HG03280 (cell line): ENCODE measurements around the gene STARD3.
"Not testable (repeated sequence)": the region's sequence is repeated elsewhere in the genome, so short reads cannot be mapped to it uniquely, and the experiment has no call there.

Experiments used
- ATAC-seq: cut with Tn5 transposase; IDR thresholded peaks from one replicate; pipeline ENCODE4 v1.9.1; 2021; ENCODE audit warnings: mild to moderate bottlenecking, moderate library complexity; ENCODE audit not compliant: unreplicated experiment

STARD3 gene

DNA sequence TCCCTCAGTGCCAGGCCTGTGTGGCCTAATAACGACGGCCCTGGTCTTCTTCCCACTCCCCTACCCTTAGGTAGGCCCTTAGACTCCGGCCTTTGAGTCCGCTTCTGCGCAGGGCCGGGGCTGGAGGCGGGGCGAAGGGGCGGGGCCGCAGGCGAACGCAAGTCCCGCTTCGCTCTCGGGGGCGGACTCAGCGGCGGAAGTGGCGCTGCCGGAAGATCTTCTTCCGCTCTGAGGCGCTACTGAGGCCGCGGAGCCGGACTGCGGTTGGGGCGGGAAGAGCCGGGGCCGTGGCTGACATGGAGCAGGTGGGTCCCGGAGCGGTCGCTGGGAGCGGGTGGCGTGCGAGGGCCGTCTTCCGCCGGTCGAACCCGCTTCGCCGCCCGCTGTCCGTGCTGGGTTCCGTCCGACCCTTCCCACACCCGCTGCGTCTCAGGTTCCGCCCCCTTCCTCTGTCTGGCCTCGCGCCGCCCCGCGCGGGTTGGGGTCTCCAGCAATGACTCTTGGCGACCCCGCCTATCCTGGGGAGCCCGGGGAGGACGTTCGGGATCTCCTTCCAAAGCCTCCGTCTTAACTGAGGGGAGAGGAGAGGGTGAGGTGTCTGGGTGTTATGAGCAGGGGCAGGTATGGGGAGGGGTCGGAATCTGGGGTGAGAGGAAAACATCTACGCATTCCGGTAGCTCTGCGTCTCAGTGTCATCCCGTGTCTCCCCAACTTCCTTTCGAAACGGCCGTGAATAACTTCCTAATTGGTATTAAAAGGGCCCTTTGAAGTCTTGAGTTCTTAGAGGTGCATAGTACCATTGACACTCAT lies at the start of gene STARD3:
STARD3 (plus strand) TSS at position 218 of the 810 bp plus-strand sequence. CDS start 16,388 bp downstream, outside the sequence.
- peak; percentile 85 for ATAC-seq

GRCh38 chr17:39590180-39590579 lies 46.8 kb upstream of the STARD3 start:
- ATAC-seq, result not testable (repeated sequence)

DNA sequence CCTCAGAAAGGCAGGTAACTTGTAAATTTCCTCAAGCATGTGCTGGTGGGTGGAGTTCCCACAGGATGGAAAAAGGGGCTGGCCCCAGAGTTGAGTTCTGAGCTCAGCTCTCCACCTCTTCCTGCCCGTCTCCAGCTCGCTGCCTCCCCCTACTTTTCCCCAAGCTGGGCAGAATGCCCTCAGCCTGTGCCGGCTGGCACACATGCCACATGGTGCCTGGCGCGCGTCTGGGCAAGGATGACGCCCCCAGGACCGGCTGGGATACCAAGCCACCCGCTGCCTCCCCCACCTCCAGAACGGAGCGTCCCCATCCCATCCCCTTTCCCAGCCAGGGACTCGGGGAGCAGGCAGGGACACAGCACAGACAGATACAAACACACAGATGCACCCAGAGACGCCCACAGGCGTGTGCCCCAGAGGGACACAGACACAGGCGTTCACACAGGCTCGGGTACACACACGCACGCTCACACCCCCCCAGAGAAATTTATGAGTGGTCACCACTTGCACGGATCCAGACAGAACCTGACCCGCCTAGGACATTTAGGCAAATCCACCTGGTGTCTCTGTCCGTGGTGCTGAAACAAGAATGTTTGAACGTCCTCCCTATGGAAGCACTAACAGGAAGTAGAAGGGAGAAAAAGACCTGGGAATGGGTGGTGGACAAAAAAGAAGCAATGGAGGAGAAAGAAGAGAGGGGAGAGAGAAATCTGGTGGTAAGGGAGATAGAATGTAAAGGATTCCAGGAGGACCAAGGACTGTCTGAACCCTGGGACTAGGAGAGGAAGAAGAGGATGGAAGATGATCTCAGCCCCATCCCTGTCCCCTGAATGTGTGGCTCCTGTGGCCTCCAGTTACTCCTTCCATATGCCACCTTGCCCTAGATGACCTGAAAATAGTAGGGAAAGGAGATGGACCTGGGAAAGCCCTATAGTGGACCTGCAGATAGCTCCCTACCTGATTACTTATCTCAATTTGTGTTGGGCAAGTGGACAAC lies 44.7 kb upstream of the STARD3 start:
- no peak for ATAC-seq

DNA sequence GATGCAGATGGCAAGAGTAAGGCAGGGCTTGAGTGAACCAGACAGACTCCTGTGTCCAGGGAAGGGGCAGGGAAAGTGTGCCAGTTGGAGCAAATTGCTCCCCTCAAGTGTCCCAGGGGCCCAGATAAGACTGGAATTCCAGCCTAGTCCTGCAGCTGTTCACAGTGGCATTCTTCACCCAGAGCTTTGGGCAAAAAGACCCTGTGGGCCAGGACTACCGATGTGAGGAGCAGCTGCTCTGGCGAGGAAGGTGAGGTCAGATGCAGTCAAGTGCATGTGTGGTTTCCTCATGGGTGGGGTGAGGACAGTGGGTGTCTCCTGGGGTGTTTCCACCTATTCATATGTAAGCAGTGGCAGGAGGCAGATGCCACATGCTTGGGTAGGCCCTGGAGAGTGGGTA lies 43.6 kb upstream of the STARD3 start:
- ATAC-seq, result no peak

DNA sequence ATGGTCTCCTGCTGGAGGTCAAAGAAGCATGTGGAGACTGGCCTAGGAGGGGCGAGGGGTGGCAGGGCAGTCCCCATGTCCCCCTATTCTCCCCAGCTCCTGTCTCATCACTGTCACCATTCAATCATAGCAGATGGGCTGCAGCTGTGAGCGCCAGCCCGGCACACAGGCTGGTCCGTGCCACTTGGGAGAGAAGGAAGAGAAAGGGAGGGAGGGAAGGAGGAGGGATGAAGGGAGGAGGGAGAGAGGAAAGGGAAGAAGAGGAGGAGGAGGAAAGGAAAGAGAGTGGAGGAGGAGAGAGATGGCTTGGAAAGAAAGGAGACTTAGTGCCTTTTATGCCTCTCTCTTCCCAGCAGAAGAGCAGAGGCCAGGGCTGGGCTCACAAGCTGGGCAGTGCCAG lies 41.6 kb upstream of the STARD3 start:
- ATAC-seq, result no peak

DNA sequence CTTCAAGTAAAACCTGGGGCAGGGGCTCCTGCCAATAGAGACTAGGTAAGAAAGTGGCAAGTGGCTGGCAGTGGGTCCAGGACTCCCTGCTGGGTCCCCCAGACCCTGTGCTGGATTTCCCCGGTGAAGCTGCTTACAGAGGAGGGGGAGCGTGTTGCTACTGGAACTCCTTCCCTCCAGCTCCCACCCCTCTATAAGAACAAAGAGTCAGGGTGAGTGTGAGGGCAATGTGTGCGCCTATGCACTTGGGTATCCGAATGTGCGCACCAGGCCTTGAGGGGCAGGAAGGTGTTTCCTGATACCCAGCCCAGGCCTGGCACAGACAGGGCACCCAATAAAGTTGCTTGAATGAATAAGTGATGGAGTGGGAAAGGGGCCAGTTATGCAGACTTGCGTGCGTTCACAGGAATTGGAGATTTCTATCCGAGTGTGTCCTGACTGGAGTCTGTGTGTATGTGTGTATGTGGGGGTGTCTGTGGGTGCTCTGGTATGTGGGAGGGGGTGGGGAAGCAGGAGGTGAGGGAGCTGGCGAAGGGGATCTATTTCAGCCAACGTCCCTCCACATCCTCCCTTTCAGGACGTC lies 40.9 kb upstream of the STARD3 start:
- ATAC-seq, result no peak

DNA sequence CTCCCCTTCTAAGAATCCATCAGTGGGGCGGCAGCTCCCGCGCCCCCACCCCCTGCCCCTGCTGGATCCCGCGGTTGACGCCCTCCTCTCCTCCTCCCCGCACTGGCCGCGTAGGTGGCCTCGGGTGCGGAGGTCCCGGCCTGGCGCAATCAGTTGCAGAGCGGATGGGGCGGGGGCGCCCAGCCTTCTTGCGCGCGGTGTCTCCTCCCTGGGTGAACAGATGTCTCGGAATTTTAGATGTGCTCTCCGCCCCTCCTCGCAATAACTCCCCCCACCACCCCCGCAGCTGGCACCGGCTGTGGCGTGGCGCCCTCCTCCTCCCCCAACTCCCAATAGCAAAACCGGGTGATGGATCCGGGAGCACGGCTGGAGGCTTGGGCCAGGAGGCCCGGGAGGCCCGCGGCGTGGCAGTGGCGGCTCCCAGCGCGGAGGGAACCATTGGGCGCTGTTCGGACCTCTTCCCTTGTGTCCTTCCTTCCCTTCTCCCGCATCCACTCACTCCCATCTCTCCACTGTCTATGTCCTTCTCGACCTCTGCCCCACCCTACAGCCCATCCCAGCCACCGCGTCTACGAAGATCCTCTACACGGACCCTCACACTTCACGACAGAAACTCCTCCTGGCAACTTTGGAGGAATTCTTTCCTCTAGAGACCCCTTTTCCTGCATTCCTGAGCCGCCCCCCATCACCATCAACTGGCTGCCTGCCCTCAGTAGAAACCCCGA lies 40.2 kb upstream of the STARD3 start:
- no peak for ATAC-seq

- ATAC-seq, result no peak
These were observed 39.4 kb upstream of the STARD3 start for GRCh38 chr17:39597372-39598046.

DNA sequence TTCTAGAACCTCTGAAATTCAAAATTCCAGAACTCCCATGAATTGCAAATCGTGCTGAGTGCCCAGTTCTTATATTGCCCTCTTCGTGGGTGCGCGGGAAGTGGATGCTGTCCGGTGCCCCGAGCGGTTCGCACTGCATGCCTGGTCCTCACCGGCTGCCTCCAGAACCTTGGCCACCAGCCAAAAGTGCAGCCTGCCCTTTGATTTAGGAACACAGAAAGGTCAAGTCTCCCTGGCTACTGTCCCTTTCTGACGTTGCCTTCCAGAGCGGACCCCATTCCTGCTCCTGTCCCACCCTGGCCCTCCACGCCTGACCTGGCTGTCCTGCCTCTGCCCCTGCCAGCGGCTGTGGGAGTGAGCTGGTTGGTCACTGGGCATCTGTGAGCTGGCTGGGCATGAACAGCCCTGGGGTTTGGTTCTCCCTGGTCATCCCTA lies 38.9 kb upstream of the STARD3 start:
- ATAC-seq, result no peak

DNA sequence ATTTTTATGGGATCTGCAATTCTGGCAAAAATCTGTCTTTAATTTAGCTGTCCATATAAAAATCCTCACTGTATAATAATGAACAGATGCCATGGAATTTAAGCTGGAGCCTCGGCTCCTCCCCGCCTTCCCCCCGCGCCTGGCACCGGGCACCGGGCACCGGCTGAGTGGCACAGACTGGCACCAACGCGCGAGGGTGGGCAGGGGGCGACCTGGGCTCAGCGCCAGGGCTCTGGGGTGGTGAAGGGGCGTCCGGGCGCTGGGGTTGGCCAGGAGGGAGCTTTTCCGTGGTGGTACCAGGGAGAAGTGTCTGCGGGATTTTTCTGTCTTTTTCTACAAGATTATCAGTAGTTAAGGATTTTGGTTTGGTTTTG lies 38.3 kb upstream of the STARD3 start:
- ATAC-seq, result no peak

- ATAC-seq, result no peak
These were observed 37.8 kb upstream of the STARD3 start for GRCh38 chr17:39599004-39599664.

- no peak for ATAC-seq
These were observed 37.2 kb upstream of the STARD3 start for GRCh38 chr17:39599665-39600231.

DNA sequence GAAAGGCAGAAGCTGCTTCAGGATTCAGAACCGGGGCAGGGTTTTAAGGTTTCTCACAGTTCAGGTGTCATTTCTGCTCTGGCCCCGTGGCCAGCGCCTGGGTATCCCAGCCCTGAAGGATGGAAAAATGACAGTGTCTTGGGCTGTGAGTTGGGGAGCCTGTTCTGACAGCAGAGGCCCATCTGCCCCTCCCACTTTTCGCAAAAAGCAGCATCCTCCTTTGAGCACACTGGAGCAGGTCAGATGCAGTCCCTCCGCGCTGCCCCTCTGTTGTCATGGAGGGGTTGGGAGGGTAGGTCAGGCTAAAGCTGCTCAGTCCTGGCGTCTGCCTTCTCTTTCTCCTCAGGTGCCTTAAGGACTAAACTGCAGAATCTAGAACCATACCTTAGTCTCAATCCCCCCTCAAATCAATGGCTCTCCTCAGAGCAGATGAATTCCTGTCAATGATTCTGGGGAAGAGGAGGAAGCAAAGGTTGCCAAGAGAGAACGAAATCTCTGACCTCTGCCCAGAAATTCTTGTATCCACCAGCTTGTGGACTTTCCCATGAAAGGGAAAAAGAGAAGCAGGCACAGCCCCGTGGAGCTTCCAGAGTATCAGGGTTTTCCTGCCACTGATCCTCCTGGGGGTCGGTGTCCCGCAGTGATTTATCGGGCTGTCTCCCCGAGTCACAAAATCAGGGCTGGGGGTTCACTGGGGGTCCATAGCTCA lies 36.5 kb upstream of the STARD3 start:
- ATAC-seq, result no peak

DNA sequence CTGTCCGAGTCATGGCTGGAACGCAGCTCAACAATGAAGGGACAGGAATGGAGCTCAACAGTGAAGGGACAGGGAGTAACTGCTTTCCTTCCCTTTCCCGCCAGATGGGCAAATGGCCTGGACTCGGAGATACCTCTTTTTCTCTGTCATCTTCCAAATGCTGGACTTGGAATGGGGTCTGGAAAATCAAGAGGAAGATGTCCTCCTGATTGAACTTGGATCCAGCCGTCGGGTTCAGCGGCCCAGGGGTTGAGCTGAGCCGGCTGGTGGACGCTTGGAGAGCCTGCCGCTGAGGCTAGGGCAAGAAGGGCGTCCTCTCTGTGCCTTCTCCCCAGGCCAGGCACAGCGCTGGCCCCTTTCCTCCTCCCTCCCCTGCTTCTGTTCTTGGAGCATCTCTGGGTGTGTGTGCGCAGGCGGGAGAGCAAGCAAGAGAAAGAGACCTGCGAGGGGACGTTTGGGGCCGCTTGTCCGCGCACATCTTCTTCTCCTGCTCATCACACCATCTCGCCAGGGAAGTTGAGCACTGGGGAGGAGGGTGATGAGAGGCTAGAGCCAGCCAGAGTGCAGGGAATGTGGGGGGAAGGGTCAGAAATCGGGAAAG lies 35.8 kb upstream of the STARD3 start:
- no peak for ATAC-seq

GRCh38 chr17:39601758-39602532 lies 35.0 kb upstream of the STARD3 start:
- no peak for ATAC-seq

GRCh38 chr17:39602533-39603303 lies 34.2 kb upstream of the STARD3 start:
- no peak for ATAC-seq
